GM18909 (cell line): ENCODE data around the gene DNAAF5.

Experiments
- ATAC-seq: cut with Tn5 transposase; IDR thresholded peaks from one replicate; pipeline ENCODE4 v1.9.1; 2021; ENCODE audit warnings: mild to moderate bottlenecking; ENCODE audit not compliant: unreplicated experiment, poor library complexity

Gene DNAAF5

GRCh38 chr7:703049-703448 lies 23.4 kb upstream of the DNAAF5 start:
- no peak for ATAC-seq

GRCh38 chr7:706721-707120 lies 19.8 kb upstream of the DNAAF5 start:
- ATAC-seq = no peak

- no peak for ATAC-seq
These were observed 19.1 kb upstream of the DNAAF5 start for GRCh38 chr7:707296-708000.

- no peak for ATAC-seq
These were observed 16.3 kb upstream of the DNAAF5 start for GRCh38 chr7:710161-710560.

- ATAC-seq = no peak
These were observed 15.2 kb upstream of the DNAAF5 start for GRCh38 chr7:711093-711921.

GRCh38 chr7:711922-712380 lies 14.5 kb upstream of the DNAAF5 start:
- ATAC-seq = no peak

GRCh38 chr7:712381-713138 lies 13.9 kb upstream of the DNAAF5 start:
- no peak for ATAC-seq

GRCh38 chr7:713139-713457 lies 13.4 kb upstream of the DNAAF5 start:
- ATAC-seq = no peak

- no peak for ATAC-seq
These were observed 12.8 kb upstream of the DNAAF5 start for GRCh38 chr7:713488-714230.

- no peak for ATAC-seq
These were observed 12.2 kb upstream of the DNAAF5 start for GRCh38 chr7:714251-714671.

GRCh38 chr7:716222-716621 lies 10.3 kb upstream of the DNAAF5 start:
- ATAC-seq = no peak

- no peak for ATAC-seq
These were observed 9.9 kb upstream of the DNAAF5 start for GRCh38 chr7:716636-717035.

- ATAC-seq = no peak
These were observed 4.8 kb upstream of the DNAAF5 start for GRCh38 chr7:721619-722248.

- no peak for ATAC-seq
These were observed 3.0 kb upstream of the DNAAF5 start for GRCh38 chr7:723541-723940.

GRCh38 chr7:724298-724697 lies 2.2 kb upstream of the DNAAF5 start:
- no peak for ATAC-seq

GRCh38 chr7:725223-726005 lies 1.1 kb upstream of the DNAAF5 start:
- no peak for ATAC-seq

- ATAC-seq = no peak
These were observed 280 bp downstream of the DNAAF5 start for GRCh38 chr7:726854-727103.

- peak; percentile 41 for ATAC-seq
These were observed 756 bp downstream of the DNAAF5 start, which contains the start of gene PRKAR1B for GRCh38 chr7:727104-727805. PRKAR1B (minus strand) TSS chr7:727281; CDS start chr7:711505, 15,776 bp downstream.
